OCI-LY1 (cell line): ENCODE measurements around the gene CPSF7.

Source experiments
- H2AFZ ChIP-seq: fragments of 200-600 bp; sonication (generic), shearing (Covaris generic); 2 replicates; pipeline ENCODE4 v1.6.0; 2014; ENCODE audit warnings: antibody characterized with exemption, mild to moderate bottlenecking, low read length
- H3F3A ChIP-seq: fragments of 200-600 bp; sonication (generic), shearing (Covaris generic); 2 replicates; pipeline ENCODE4 v1.6.0; 2014; ENCODE audit warnings: mild to moderate bottlenecking, antibody characterized with exemption, low read length, moderate library complexity; ENCODE audit not compliant: insufficient read depth
- H3K27ac ChIP-seq: fragments of 200-600 bp; sonication (generic); 2 replicates; pipeline ENCODE4 v1.5.1; 2014; ENCODE audit warnings: low read length, mixed run types, mild to moderate bottlenecking, low read depth; ENCODE audit not compliant: poor library complexity, severe bottlenecking
- H3K27me3 ChIP-seq: fragments of 200-600 bp; sonication (generic); 2 replicates; pipeline ENCODE4 v1.6.0; 2014; ENCODE audit warnings: antibody characterized with exemption, mild to moderate bottlenecking, low read length, moderate library complexity; ENCODE audit not compliant: insufficient read depth
- H3K36me3 ChIP-seq: fragments of 200-600 bp; sonication (generic); 2 replicates; pipeline ENCODE4 v1.6.1; 2014; ENCODE audit warnings: mild to moderate bottlenecking, antibody characterized with exemption, low read length, moderate library complexity, mixed read lengths; ENCODE audit not compliant: insufficient read depth
- H3K4me1 ChIP-seq: fragments of 200-600 bp; sonication (generic); 2 replicates; pipeline ENCODE4 v1.5.1; 2014; ENCODE audit warnings: mild to moderate bottlenecking, low read length, moderate library complexity; ENCODE audit not compliant: insufficient read depth, severe bottlenecking
- H3K4me2 ChIP-seq: fragments of 200-600 bp; sonication (generic), shearing (Covaris generic); 2 replicates; pipeline ENCODE4 v1.6.1; 2014; ENCODE audit warnings: low read length
- H3K4me3 ChIP-seq: fragments of 200-600 bp; sonication (generic); 2 replicates; pipeline ENCODE4 v1.5.1; 2014; ENCODE audit warnings: low read length, low read depth, mild to moderate bottlenecking, mixed read lengths; ENCODE audit not compliant: poor library complexity, severe bottlenecking
- H3K79me2 ChIP-seq: fragments of 200-600 bp; shearing (Covaris generic); 2 replicates; pipeline ENCODE4 v1.6.1; 2016; ENCODE audit warnings: mixed run types, low read length, mixed read lengths; ENCODE audit not compliant: insufficient read depth
- H3K9ac ChIP-seq: fragments of 200-600 bp; sonication (generic), shearing (Covaris generic); 2 replicates; pipeline ENCODE4 v1.6.1; 2014; ENCODE audit warnings: mild to moderate bottlenecking, low read length, mixed read lengths
- H3K9me2 ChIP-seq: fragments of 200-600 bp; sonication (generic), shearing (Covaris generic); 2 replicates; pipeline ENCODE4 v1.6.1; 2014; ENCODE audit warnings: low read depth, mild to moderate bottlenecking, low read length, mixed read lengths
- H3K9me3 ChIP-seq: fragments of 200-600 bp; shearing (Covaris generic); 2 replicates; pipeline ENCODE4 v1.6.1; 2014; ENCODE audit warnings: low read length, mixed read lengths
- H4K20me1 ChIP-seq: fragments of 200-600 bp; sonication (generic), shearing (Covaris generic); 2 replicates; pipeline ENCODE4 v1.6.0; 2016; ENCODE audit warnings: mild to moderate bottlenecking, low read length; ENCODE audit not compliant: insufficient read depth
- EZH2 ChIP-seq: fragments of 200-600 bp; sonication (generic), shearing (Covaris generic); IDR thresholded peaks from 2 replicates; pipeline ENCODE4 v1.8.0; 2017; ENCODE audit warnings: borderline replicate concordance, mixed run types, mild to moderate bottlenecking, antibody characterized with exemption, low read length, moderate library complexity, mixed read lengths
- TF ChIP-seq, protein P1 (sequence below): fragments of 200-600 bp; sonication (generic), shearing (Covaris generic); IDR thresholded peaks from 2 replicates; pipeline ENCODE4 v1.5.1; 2017; ENCODE audit warnings: mild to moderate bottlenecking, antibody characterized with exemption, low read length, moderate library complexity, mixed read lengths

Gene CPSF7

GRCh38 chr11:61404641-61405040, 25.1 kb downstream of the CPSF7 start:
- Histone ChIP-seq H4K20me1 (no peaks in the 10 kb centered on the region), H3K4me2 (no peak overlapping the region), H3K4me1 (no peaks in the 10 kb centered on the region), H3K9ac (no peak overlapping the region), H3F3A (0 out of 2 replicates have a peak, but pooled peaks cover 3% of the 10 kb centered on the region), H2AFZ (no peak overlapping the region), H3K36me3 (peaks cover 89% of the 10 kb centered on the region), H3K4me3 (no peak overlapping the region), H3K9me3 (no peaks in the 10 kb centered on the region), H3K27ac (no peak overlapping the region), H3K9me2 (no peaks in the 10 kb centered on the region), H3K79me2 (no peaks in the 10 kb centered on the region), H3K27me3 (no peaks in the 10 kb centered on the region)
- TF ChIP-seq, protein P1, sequence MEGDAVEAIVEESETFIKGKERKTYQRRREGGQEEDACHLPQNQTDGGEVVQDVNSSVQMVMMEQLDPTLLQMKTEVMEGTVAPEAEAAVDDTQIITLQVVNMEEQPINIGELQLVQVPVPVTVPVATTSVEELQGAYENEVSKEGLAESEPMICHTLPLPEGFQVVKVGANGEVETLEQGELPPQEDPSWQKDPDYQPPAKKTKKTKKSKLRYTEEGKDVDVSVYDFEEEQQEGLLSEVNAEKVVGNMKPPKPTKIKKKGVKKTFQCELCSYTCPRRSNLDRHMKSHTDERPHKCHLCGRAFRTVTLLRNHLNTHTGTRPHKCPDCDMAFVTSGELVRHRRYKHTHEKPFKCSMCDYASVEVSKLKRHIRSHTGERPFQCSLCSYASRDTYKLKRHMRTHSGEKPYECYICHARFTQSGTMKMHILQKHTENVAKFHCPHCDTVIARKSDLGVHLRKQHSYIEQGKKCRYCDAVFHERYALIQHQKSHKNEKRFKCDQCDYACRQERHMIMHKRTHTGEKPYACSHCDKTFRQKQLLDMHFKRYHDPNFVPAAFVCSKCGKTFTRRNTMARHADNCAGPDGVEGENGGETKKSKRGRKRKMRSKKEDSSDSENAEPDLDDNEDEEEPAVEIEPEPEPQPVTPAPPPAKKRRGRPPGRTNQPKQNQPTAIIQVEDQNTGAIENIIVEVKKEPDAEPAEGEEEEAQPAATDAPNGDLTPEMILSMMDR = no peak

DNA sequence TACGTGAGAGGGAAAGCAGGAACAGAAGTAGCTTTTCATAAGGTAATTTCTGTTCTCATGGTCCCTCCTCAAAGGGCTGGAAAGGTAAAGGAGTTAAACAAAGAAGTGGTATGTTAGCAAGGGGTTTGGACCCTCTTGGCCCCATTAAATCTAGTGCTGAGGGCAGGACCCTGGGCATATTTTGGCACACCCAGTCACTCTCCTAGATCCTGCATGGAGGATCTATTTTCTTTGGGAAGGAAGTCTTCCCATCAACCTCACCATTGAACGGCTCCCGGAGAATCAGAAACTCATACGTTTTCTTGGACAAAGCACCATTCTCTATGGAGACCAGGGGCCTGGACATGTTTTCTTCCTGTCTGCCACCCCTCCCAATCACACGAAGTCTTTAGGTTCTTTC, 25.7 kb downstream of the CPSF7 start:
- Histone ChIP-seq H3K4me2 (no peak overlapping the region), H3K9me2 (no peaks in the 10 kb centered on the region), H3K4me3 (no peak overlapping the region), H3K79me2 (no peaks in the 10 kb centered on the region), H3K27ac (no peak overlapping the region), H2AFZ (no peak overlapping the region), H3K27me3 (no peaks in the 10 kb centered on the region), H3K4me1 (no peaks in the 10 kb centered on the region), H4K20me1 (no peaks in the 10 kb centered on the region), H3K36me3 (peaks cover 84% of the 10 kb centered on the region), H3K9ac (no peak overlapping the region), H3K9me3 (no peaks in the 10 kb centered on the region), H3F3A (0 out of 2 replicates have a peak, but pooled peaks cover 3% of the 10 kb centered on the region)
- no peak for TF ChIP-seq EZH2
- TF ChIP-seq, protein P1 = no peak

GRCh38 chr11:61403658-61404057, 26.1 kb downstream of the CPSF7 start:
- H3K9ac ChIP-seq = no peak overlapping the region
- no peaks in the 10 kb centered on the region for H3K4me1 ChIP-seq
- no peaks in the 10 kb centered on the region for H3K27me3 ChIP-seq
- TF ChIP-seq EZH2 = no peak
- TF ChIP-seq, protein P1 = no peak
- no peaks in the 10 kb centered on the region for H3K9me2 ChIP-seq
- H3K4me3 ChIP-seq = no peak overlapping the region
- no peaks in the 10 kb centered on the region for H3K9me3 ChIP-seq
- H3K27ac ChIP-seq = no peak overlapping the region
- H3K36me3 ChIP-seq = peaks cover 83% of the 10 kb centered on the region
- H3F3A ChIP-seq = 0 out of 2 replicates have a peak, but pooled peaks cover 3% of the 10 kb centered on the region
- no peak overlapping the region for H3K4me2 ChIP-seq
- no peaks in the 10 kb centered on the region for H3K79me2 ChIP-seq
- H2AFZ ChIP-seq = no peak overlapping the region
- H4K20me1 ChIP-seq = no peaks in the 10 kb centered on the region
